Measurements from ENCODE around the gene KCNB1.

The KCNB1 gene

DNA sequence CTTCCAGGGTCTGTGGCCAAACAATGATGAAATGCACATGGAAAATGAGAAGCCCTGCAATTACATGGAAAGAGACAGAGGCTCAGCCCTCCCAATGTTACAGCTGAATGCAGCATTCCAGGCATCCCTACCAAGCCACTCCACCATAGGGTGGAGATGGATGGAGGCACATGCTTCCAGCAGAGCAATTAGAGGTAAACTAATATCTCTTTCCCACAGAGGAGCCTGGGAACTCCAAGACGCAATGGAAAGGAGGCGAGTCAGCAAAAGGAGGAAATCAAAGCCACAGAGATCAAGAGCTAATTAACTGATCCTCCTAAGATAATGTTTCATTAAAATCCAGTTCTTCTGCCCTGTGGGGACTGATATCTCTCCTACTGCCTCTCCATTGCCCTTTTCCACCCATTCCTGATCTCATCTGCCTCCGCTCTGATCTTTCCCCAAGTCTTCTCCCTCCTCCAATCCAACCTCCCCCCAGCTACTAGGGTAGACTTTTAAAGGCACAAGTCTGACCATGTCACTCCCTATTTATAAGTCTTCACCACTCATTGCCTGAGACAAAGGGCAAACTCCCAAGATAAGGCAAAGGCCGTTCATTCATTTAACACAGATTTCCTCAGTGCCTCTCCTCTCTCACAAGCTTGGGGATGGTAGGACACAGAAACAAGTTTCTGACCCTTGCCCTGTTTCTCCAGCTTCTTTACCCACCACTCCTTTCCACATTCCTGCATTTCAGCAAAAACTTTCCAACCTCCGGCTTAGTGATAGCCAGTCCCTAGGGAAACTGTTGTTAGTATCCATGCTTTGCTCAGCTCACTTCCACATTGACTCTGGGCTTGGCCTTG lies 14.3 kb upstream of the KCNB1 start:
- DNase-seq: no peak

DNA sequence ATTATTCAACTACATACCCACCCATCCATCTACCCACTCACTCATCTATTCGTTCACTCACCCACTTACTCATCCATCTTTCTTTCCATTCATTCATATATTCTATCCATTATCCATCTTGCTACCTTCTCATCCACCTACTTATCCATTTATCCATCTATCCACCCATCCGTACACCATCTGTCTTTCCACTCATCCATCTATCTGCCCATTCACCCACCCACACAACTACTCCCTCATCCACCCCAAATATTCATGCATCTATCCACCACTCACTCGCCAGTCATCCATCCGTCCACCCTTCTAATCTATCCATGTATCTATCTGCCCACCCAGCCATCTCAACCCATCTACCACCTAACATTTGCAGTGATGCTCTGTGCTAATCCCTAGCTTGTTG lies 13.6 kb upstream of the KCNB1 start:
- DNase-seq: no peak

DNA sequence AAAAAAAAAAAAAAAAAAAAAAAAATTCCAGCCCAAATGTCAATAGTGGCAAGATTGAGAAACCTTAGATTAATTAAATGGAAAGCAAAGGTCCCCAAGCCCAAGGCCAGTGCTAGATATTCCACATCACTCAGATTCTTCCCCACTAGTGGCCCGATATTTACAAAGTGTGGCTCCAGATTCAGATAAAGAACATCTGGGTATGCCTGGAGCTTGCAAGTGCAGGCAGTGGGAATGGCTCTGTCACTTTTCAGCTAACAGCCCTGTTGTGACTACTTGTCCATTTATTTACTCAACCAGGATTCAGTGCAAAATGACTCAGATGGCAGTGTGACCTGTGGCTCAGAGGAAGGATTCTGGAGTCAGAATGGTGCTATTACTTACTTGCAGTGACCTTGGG lies 8.2 kb upstream of the KCNB1 start:
- DNase-seq: no peak

DNA sequence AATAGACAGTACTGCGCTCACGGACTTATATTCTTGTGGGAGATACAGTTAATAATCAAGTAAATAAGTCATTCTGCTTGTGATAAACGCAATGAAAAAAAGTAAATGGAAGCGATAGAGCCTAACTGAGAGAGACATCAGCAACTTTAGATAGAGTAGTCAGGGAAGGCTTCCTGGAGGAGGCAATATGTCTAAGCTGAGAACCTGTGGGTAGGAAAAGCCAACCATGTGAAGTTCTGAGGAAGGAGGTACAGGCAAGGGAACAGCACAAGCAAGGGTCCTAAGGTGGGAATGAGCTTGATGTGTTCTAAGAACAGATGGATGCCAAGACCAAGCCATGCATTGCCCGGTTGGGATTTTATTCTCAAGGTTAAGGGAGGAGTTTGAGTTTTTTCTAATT lies 7.2 kb upstream of the KCNB1 start:
- DNase-seq: no peak

DNA sequence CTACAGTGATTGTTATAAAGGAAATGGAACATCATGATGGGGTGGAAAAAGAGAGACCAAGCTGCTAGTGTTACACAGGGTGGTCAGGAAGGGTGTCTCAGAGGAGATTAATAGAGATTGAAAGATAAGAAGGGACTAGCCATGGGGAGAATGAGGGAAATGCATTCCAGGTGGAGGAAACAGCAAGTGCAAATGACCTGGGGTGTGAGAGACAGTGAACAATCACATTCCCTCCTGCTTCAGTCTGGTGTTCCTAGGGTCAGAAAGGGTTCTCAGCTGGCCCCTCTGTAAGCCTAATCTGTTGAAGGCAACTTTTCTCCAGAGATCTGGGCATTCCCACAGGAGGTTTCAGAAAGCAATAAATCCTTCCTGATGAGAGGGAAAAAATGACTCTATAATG lies 3.6 kb upstream of the KCNB1 start:
- DNase-seq: no peak

DNA sequence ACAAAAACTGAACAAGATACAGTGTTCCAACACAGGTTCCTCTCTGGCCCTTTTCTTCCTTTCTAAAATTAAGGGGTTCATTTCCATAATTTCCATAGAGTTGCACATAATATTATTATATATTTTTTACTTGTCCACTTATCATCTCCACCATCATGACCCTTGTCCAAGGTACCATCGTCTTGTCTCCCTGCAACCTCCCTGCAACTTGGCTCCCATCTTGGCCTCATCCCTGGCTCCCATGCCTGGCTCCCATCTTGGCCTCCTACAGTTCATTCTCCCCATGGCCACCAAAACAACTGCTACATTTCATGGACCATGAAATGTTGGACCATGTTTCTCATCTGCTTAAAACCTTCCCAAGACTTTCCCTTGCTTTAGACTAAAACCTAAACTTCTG lies 3.1 kb upstream of the KCNB1 start:
- no peak for DNase-seq

DNA sequence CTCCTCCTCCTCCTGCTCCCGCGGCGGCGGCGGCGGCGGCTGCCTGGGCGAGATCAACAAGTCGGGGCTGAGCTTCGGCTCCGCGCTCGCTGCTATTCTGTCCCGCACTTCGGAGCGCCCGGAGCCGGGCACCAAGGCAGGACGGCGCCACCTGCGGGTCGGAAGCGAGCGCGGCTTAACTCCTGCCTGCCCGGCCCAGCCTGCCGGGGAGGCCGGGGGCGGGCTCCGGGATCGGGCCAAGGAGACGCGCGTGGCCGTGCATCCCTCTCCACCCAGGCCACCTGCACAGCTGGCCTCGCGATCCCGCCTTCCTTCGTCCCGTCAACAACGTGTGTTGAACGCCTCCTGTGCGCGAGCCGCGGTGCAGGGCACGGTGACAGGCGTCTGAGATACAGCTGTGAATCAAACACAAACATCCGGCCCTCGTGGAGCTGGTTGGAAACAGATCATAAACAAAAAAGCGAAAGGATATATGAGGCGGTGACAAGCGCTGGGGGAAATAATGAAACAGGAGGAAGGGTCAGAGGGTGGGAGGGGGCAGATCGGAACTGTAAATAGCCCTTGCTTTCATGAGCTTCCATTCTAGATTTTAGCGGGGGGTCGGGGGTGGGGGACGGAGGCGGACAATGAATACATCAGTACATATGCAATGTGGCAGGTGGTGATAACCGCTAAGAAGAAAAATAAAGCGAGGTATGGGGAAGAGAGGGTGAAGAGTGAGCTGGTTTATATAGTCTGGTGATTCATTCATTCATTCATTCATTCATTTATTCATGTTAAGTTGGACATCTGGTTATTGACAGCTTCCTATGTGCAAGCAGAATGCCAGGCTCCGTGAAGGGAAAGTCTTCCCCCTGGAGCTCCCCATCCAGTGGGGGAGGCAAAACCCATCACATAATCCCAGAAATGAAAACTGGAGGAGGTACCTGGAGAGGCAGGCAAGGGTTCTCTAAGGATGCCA lies 2.0 kb upstream of the KCNB1 start:
- DNase-seq: peak; percentile 81

DNA sequence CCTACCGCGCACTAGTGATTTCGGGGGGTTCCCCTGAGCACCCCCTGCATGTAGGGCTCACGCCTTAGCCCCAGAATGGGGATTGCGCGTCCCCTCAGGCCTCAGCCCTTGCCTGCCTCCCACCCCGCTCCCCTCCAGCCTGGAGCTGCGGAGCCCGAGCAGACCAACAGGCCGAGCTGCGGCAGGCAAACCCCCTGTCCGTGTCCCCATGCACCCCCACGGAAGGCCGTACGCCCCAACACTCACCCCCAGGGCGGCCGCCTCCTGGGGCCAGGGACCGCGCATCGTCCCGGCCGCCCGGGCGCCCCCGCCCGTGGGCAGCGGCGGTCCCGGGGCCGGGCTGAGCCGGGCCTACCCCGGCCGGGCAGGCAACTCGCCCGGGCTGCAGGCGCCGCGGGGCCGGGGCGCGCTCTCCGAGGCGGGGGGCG lies 1.2 kb upstream of the KCNB1 start:
- DNase-seq: no peak

DNA sequence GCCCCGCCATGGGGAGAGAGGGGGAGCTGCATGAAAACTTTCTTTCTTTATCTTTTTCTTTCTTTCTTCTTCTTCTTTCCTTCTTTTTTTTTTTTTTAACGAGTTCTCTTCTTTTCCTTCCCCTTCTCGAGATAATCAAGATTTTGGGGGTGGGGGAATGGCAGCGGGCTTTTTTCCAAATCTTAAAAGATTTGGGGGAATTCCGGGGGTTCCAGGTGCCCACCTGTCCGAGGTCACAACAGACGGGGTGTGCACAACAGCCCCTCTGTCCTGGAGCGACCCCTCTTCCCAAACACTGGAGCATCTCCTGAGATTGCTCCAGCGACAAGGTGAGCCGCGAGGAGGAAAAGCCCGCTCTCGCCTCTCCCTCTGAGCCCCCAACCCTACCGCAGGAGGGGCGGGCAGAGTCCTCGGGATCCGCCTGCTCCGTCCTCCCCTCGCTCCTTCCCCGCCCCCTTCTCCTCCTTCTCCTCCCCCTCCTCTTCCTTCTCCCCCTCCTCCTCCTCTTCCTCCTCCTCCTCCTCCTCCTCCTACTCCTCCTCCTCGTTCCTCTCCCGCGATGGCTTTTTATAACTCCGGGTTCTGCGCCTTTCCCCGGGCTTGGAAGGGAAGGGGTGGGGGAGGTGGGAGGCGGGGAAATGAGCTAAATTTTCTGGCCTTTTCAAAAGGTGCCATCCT lies 689 bp upstream of the KCNB1 start:
- DNase-seq: no peak

DNA sequence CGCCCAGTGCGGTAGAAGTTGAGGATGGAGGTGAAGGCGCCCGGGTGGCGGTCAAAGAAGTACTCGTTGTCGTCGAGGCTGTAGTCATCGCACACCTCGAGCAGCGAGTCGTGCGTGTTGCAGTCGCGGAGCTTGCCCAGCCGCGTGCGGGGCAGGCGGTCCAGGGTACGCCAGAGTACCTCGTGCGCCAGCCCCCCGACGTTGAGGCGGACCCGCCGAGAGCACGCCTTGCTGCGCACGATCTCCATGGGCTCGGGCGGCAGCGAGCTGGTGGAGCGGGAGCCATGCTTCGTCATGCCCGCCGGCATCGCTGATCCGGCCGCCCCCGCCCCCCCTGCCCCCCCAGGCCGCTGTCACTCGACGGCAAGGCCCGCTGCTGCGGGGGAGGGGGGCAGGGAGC lies 295 bp downstream of the KCNB1 start:
- no peak for DNase-seq

DNA sequence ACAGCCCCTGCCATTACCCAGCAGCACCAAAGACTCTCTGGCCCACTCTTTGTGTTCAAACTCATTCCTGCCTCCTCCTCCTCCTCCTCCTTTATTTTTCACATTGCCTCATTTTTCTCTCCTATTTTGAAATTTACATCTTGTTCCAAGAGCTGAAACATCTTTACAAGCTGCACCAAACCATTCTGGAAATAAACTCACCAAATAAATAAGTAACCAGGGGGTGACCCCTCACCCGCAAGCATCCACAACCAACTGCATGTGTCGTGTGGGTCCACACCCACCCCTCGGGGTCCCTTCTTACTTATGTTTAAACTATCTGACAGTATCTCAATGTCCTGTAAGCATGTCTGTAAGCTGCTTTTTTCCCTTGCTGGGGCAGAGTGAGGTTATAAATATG lies 1.4 kb downstream of the KCNB1 start:
- DNase-seq: no peak

DNA sequence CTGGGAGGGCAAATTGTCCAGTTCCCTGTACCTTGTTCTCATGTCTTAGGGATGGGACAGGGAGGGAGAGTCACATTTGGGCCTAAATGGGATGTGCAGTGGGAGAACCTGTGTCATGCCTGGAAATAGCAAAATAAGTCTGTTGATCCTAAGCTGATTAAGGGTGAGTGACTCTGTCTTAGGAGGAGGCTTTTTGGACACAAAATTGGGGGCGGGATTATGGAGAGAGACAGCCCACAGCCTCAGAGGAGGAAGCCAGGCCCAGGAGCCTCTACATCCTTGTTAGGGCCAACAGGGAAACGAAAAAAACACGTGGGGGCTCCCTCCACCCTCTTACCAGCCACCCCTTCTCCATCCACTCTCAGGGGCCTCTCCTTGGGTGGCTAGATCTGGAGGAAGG lies 2.2 kb downstream of the KCNB1 start:
- no peak for DNase-seq

DNA sequence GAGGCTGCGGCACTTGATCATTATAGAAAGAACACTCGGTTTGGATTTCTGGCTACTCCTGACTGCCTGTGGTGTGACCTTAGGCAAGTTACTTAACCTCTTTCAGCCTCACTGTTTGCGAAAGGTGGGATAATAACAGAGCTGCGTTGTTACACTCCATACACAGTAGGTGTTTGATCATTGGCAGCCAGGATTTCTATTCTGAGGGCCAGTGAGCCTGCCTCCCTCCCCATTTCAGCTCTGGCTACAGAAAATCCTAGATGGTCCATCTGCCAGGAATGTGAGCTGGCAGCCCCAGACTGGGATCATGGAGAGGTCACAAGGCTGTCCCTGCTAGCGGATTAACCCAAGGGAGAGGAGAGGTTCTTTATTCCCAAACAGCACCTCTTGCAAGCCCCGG lies 2.7 kb downstream of the KCNB1 start:
- no peak for DNase-seq

DNA sequence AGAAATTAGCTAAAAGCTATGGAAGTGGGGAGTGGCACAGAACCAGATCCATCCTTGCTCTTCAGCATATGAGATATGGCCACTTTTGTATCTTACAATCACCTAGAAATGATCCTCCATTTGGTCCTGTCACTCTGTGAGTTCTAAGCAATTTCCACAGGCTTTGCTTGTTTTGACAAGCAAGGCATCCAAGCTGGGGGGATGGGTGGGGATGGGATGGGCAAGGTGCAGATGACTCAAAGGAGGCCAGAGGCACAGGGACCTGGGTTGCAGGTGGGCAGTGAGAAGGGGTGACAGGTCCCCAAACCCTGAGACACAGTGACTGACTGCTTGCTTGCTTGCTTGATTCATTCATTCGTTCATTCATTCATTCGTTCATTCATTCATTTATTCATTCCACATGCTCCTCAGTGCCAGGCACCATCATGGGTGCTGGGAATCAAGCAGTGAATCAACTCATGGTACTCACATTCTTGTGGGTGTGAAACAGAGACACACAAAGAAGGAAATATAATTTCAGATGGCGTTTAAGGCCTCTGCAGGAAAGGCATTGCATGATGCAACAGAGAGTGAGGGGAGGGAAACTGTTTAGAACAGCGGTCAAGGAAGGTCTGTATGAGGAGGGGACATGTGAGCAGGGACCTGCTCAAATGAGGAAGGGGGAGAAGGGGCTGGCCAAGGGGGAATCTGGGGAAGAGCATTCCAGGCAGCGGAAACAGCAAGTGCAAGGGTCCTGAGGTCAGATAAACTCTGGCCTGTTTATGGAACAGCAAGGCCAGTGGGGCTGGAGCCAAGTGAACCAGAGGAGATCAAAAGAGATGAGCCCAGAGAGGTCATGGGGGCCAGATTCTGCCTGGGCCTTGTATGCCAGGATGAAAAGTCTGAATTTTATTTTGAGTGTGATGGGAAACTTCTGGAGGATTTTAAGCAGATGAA lies 3.4 kb downstream of the KCNB1 start:
- DNase-seq: no peak

DNA sequence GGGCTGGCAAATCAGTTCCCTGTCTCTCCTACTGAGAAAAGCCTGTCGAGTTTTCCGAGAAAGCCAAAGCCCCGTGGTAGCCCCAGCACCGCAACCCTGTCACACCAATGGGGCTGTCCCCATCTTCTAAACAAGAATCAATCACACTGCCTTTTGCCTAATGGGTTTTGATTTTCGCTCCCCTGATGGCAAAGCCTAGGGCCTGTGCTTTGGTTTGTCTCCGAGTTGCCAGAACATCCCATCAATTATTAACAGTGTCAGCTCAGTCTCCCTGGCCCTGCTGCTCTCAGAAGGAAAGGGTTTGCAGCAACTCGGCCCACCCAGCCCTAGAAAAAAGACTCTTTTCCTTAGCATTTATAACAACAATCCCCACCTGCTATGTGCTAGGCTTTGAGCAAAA lies 4.2 kb downstream of the KCNB1 start:
- DNase-seq: no peak

DNA sequence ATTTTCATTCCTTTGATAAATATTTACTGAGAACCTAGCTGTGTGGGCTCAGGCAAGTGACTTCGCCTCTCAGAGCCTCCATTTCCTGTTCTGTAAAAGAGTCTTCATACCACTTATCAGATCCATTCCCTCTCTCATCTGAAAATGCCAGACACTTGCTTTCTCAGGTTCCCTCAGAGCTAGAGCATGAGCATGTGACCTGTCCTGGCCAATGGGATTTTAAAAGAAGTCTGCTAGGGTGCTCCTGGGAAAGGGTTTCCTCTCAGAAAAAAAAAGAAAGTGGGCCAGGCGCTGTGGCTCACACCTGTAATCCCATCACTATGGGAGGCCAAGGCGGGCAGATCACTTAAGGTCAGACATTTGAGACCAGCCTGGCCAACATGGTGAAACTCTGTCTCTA lies 5.3 kb downstream of the KCNB1 start:
- DNase-seq: no peak

DNA sequence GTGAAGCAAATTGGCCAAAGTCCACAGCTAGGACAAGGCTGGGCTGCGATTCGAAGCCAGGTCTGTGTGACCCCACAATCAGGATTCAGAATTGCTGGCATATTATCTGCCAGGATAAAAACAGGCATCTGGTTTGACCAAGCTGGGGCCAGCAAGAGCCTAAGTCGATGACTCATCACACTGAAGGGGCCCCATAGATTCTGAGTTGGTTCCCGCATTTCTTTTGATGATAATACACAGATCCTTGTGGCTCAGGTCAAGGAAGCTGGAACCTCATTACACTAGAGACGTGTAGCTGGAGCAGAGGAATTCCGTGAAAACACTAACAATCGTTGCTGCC lies 6.5 kb downstream of the KCNB1 start:
- no peak for DNase-seq

DNA sequence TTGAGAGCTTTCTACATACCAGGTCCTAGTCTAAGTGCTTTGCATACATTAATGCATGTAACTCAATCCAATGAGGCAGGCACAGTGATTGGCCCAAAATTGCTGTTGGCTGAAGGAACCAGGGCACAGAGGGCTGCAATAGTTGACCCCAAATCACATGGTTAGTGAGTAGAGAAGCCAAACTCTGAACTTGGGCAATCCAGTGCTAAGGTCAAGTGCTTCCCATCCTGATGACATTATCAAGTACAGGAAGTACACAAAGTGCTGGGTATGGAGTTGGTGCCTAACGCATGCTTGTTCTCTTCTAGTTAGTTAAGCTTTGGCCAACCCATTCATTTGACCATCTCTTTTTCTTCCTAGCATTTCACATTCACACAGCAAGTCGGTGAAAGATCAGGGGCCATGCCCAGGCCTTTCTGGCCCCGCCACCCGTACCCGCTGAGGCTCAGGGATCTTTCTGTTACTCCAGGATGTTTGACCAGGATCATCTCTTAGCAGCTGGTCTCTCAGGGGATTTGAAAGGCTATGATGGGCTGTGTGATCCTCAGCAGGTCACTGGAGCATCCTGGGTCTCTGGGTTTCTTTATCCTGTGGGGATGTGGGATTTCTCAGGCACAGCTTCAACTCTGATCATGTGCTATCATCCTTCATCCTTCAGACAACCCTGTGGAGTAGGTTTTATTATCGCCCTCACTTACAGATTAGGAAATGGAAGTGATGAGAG lies 7.0 kb downstream of the KCNB1 start:
- DNase-seq: no peak

DNA sequence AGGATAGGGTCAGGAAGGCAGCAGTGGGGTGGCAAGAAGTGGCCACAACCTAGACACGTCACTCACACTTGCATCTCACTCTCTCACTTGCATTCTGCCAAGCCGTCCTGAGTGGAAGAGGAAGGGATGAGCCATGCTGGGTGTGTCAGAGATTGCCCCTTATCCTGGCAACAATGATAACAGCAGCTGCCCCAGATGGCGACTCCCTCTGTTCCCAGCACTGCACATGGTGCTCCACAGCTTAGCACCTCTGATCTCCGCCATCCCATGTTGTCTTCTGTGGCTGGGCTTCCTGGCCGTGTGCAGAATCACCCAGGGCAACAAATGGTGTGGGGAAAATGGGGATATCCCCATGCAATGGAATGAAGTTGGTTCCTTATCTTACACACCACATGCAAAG lies 11.1 kb downstream of the KCNB1 start:
- DNase-seq: no peak

DNA sequence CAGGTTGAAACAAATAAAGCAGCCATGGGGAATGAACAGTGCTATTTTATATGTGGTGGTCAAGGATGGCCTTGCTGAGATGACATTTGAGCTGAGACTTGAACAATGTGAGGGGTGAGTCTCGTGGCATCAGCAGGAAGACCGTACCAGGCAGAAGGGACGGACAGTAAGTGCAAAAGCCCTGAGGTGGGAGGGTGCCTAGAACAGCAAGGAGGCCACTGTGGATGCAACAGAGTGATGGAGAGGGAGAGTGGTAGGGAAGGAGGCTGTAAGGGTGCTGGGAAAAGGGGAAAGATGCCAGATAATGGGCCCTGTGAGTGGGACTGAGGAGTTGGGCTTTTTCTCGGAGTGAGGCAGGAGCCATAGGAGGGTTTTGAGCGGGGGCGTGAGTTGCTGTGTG lies 11.5 kb downstream of the KCNB1 start:
- DNase-seq: no peak

DNA sequence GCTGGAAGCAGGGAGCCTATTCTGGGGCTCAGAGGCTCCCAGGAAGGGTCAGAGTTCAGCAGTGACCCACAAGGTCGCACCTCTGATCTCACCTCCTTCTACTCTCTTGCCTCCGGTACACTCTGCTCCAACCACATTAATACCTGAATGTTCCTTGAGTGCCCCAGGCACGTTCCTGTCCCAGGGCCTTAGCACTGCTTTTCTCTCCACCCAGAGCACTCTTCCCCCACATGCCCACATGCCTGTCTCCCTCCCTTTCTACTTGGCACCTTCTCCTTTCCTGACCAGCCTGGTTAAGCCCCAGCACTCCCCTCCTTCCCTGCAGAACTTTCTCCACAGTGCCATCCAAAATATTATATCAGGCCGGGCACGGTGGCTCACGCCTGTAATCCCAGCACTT lies 13.4 kb downstream of the KCNB1 start:
- DNase-seq: no peak

DNA sequence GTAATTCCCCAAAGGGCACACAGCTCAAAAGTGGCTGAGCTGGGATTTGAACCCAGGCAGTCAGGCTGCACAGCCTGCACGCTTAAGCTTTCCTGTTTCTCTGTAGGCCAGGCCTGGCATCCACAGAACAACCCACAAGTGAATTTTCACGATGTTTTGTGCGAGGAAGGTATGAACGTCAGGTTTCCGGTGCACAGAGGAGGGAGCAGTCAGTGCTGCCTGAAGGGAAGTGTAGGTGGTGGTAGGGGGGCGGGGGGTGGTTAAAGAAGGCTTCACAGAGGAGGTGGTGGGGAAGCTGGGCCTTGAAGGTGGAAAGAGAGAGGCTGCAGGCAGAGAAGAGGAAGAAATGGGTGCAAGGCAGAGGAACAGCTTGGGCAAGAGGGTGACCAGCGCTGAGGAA lies 14.1 kb downstream of the KCNB1 start:
- DNase-seq: no peak
